HG02763 (cell line): ENCODE results near the gene LINGO1.

Experiments
- ATAC-seq: cut with Tn5 transposase; IDR thresholded peaks from one replicate; pipeline ENCODE4 v1.9.1; 2021; ENCODE audit warnings: mild to moderate bottlenecking, moderate library complexity; ENCODE audit not compliant: unreplicated experiment

Gene LINGO1, protein sequence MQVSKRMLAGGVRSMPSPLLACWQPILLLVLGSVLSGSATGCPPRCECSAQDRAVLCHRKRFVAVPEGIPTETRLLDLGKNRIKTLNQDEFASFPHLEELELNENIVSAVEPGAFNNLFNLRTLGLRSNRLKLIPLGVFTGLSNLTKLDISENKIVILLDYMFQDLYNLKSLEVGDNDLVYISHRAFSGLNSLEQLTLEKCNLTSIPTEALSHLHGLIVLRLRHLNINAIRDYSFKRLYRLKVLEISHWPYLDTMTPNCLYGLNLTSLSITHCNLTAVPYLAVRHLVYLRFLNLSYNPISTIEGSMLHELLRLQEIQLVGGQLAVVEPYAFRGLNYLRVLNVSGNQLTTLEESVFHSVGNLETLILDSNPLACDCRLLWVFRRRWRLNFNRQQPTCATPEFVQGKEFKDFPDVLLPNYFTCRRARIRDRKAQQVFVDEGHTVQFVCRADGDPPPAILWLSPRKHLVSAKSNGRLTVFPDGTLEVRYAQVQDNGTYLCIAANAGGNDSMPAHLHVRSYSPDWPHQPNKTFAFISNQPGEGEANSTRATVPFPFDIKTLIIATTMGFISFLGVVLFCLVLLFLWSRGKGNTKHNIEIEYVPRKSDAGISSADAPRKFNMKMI

DNA sequence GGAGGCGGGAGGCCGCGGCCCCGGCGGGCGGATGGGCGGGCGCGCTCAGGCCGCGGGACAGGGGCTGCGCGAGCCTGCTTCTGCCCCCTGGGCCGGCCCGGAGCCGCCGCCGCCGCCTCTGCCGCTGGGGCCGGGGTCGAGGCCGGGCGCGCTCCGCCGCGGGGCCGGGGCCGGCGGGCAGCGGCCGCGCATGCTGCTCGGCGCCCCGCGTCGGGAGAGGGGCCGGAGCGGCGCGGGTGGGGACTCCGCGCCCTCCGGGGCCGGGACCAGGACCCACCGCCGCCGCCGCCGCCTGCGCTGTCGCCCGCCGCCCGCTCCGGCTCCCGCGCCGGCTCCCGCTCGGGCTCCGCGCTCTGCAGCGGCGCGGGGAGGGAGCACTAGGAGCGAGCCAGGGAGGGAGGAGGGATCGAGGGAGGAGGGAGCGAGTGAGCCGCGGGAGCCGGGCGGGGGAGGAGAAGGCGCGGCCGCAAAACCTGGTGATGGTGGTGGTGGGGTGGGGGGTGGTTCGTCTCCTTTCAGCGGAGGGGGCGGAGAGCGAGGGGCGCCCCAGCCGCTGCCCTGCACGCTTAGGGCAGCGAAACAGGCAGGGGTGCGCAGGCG lies at the start of gene LINGO1:
LINGO1 (minus strand) TSS at position 379 of the 600 bp plus-strand sequence. CDS start 597 bp downstream, outside the sequence.
- no peak for ATAC-seq

DNA sequence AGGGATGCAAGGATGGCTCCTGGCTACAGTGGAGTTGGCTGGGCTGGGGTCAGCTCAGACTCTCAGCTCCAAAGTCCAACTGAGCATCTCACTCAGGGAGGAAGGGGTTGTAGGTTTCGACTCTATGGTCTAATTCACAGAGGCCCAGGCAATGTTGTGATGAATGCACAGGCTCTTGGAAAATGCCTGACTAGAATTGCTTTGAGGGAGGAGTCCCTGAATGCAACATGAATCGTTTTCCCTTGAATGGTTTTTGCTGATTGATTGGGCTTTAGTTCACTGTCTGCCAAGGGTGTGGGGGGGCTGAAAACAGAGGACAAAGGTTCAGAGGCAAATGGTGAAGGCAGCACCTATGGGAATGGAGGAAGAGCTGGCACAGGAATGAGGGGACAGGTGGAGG lies 48.6 kb upstream of the LINGO1 start:
- ATAC-seq, result no peak

DNA sequence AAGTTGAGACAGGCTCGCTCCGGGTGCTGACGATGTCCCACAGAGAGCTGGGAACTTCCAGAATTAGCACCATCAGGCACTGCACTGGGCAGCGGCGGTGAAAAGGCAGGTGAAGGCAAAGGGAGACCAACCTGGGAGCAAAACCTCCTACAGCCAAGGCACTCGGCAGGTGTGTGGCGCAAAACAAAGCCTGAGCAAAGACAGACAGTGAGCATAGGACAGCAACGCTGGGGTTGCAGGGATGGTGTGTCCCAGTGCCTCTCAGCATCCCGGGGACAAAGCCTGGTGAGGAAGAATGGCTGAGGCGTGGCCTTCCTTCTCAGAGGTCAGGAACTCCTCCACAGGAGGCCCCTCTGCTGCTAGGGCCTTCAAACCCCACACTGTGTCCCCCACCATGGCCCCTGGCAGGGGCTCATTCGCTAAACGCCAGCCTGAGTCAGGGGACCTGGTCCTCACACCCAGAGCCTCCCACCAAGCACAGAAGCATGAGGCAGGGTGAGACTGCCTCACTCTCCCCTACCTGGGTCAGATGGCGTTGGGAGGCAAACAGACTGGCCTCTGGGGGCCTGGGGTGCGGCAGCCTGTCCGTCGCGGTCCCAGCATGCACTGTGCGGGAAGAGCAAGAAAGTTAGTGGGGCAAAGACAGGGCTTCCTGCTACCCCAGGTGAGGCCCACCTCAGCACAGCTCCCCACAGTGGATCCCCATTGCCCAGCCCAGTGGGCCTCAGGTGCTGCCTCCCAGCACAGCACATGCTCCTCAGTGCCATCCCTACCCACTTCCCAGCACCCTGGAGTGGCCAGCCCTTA lies 44.1 kb upstream of the LINGO1 start:
- ATAC-seq, result no peak

DNA sequence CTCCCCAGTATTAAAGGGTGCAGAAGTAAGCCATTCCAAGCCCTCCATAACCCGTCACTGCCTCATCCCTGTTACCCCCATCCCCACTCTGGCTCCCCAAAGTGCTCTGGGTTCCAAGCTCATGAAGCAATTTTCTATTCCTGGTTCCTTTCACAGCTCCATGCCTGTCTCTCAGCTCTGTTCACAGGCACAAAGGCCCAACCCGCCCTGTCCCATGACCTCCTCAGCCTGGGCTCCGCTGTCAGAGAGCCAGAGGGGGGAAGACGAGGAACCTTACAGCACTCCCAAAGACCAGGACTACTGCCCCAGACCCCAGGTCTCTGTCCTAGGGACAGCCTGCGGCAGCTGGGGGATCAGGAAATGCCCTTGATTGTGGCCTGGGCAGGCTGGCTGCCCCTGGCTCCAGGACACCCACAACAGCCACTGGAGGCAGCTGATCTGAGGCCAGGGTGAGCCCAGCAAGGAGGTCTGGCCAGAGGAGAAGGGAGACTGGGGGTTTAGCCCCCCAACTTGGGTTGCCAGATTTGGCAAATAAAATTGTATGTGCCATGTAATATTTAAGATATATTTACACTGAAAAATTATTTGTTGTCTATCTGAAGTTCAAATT lies 43.2 kb upstream of the LINGO1 start:
- no peak for ATAC-seq

DNA sequence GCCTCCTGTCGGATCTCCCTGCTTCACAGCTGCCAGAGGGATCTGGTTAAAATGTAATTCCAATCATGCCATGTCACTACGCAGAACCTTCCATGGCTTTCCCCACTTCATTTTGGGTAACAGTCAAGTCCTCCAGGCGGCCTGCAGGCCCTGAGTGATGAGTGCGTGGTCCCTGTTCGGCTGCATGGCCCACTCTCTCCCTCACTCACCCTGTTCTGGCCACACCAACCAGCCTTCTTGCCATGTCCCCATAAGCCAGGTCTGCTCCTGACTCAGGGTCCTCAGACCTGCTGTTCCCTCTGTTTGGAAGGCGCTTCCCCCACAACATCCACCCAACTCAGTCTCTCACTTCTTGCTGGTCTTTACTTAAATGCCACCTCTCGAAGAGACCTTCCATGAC lies 41.6 kb upstream of the LINGO1 start:
- no peak for ATAC-seq

DNA sequence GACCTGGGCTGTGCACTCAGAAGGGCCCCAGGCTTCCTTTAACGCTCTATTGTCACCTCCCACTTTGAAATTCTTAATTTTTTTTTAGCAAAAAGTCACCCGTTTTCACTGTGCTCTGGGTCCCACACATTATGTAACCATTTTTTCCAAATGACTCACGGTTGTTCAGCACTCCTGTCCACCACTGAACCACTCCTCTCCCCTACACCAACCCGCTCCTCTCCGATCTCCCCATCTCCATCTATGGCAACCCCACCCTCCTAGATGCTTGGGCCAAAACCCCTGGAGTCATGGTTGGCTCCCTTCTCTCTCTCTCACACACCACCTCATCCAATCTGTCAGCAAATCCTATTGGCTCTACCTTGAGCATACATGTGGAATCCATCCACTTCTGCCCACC lies 41.2 kb upstream of the LINGO1 start:
- ATAC-seq, result no peak

DNA sequence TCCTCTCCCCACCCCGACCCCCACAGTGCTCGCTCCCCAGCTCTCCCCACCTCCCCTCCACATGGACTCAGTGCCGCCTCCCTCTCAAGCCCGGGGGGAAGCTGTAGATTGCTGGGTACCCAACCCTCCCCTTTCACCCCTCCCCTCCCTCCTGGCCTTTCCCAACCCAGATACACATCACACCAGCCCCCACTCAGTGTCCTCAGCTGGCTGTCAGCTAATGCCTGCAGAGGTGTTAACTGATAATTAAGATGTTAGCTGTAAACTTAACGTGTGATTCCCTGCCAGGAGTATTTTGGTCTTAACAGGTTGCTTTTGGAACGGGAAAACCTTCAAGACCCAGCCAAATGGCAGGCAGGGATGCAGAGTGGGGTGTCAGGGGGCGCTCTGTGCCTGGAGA lies 39.4 kb upstream of the LINGO1 start:
- no peak for ATAC-seq

DNA sequence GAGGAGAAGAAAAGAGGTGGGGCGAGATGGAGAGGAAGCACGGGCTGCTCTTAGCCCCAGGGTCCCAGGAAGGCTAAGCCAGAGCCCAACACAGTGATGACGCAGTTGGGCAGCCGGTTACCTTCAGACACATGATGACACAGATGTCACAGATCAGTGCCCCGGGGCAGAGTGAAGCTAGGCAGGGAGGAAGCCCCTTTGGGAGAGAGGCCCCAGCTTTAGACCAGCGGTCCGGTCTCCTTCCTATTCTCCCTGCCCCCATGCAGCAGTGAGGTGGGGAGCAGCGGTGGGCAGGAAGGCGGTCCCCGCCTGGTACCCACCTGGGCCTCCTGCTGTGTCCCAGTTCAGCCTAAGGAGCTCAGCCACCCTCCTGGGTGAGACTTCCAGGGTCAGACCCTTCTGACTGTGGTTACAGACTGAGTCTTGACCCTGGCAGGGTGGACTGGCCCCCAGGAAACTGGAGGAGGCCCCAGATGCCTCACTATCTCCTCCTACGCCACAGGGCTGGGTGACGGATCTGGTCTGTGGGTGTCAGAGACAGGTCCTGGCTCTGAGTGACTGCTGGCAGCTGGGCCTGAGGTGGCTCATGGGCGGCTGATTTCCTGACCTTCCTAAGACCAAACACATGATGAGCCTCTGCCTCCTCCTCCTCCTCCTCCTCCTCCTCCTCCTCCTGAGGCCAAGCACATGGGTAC lies 38.8 kb upstream of the LINGO1 start:
- no peak for ATAC-seq

DNA sequence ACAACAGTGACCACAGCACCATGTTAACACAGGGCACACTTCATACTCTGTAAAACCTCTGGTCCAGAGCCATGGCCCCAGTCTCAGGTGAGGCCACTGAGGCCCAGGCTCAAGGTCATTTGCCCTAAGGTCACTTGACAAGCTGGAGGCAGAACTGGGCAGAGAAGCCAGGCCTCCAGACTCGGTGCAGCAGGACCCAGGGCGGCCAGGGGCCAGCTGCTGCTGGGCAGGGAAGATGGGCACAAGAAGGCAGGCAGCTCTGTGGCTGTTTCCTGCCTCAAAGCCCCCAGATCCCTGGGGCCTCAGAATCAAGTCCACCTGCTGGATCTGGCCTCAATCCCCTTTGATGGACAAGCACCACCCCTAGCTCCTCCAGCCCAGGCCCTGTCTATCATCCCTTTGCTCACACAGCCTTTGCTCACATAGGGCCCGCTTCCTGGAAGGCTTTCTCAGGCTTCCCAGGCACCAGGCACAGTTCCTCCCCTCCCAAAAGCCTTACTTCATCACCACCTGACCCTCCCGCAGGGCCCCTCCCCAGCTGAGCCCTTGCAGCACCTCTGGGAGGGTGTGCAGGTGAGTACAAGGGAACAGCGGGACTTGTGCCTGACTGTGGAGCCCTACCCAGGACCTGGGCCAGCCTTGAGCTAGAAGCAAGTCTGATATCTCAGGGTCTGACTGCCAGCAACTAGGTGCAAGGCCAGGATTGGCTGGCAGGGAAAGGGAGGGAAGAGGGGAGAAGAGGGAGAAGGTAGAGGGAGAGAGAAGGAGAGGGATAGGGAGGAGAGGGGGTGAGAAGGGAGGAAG lies 38.0 kb upstream of the LINGO1 start:
- no peak for ATAC-seq

DNA sequence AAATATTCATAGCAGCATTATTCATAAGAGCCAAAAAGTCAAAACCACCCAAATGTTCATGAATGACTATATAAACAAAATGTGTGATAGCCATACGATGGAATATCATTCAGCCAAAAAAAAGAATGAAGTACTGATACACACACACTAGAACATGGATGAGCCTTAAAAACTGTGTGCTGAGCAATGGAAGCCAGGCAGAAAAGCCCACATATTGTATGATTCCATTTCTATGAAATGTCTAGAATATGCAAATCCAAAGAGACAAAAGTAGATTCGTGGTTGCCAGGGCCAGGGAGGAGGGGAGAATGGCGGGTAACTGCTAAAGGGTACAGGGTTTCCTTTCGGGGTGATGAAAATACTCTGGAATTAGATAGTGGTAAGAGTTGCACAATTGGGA lies 37.2 kb upstream of the LINGO1 start:
- ATAC-seq, result no peak

DNA sequence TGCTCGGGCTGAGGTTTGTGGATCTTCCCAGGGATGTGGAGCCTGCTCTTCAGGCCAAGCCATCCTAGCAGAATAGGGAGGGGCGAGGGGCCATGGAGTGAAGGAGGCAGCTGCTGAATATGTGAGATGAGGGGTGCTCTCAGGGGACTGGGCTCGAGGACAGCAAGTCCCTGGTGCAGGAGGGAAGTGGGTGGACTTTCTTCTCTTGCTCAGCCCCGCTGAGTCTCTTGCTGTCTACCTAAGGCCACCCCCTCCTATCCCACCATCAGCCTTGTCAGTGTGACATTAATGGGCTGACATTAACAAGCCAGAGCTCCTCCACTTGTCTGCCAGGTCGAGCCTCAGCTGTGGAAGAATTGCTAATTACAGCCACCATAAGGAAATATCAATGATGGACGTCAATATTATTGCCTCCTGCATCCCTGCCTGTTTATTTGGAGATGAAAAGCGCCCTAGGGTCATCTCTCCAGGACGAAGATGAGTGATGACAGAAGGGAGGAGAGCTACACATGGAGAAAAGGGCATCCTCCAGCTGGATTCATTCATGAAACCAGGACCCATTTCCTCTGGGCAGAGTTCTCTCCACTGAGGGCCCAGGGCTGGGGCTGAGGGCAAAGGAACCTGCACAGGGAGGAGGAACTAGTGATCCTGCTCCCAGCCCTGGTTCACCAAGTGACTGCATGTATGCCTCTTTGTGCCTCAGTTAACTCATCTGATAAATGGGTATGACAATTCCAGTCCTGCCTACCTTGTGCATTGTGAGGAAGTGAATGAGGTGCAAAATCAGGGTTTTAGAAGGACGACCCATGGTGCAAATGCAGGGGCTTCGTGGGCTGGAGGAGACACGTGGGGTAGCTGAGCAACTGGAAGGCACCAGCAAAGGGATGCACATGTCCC lies 34.9 kb upstream of the LINGO1 start:
- ATAC-seq, result no peak

DNA sequence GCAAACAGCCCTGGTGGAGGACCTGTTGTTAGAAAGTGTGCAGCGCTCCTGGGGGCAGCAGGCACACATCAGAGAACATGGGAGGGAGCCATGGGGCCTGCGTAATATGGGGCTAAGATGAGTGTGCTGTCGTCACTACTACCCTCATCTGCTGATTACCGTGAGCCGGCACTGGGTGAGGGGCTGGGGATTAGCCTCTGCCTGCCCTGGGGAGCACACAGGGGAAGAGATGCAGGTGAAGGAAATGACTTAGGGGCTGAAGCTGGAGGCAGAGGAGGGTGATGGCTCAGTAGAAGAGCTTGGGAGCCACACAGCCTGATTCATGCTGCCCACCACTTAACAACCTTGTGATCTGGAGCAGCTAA lies 33.6 kb upstream of the LINGO1 start:
- no peak for ATAC-seq

DNA sequence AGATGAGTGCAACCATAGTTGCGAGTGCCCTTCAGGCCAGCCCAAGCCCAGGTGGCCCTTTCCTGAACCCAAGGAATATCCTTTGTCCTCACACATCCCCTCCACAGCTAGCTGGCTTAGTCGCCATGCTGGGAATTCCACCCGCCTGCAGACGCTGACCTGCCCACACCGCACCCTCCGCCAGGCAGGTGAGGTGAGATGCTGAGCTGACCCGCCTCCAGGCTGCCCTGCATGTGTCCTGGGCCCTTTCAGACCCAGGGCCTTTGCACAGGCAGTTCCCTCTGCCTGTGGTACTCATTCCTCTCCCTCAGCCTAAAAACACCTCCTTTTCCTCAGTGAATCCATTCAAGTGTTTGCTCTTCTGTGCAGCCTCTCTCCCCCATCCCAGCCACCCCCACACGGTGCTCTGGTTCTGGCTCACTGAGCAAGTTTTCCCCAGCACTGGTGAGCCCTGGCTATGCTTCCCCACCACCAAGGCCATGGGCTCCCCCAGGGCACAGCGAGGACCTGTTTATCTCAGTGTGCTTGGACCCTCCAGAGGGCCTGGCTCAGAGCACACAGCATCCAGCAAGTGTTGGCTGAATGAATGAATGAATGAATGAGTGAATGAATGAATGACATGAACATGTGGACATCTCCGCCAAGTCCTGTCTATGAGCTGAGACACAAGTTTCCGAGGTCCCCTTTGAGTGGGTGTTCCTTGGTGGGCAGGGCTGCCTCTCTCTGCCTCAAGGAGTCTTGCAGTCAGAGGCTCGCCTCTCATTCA lies 33.0 kb upstream of the LINGO1 start:
- ATAC-seq, result no peak

DNA sequence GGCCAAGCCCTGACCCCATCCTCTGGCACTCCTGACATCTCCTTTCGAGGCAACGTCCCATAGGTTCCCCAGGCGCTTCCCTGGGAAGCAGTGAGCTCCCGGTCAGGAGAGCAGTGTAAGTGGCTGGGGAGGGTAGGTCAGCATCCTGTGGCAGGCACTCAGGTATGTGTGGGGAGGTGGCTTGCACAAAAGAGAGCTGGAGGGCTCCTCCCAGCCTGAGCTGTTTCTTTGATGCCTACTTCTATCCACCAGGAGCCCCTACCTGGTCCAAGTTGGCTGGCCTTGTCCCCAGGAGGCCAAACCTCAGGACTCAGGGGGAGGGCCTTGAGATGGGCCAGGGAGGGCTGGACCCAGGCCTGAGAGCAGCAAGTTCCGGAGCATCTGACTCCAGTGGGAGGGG lies 31.7 kb upstream of the LINGO1 start:
- ATAC-seq, result no peak

DNA sequence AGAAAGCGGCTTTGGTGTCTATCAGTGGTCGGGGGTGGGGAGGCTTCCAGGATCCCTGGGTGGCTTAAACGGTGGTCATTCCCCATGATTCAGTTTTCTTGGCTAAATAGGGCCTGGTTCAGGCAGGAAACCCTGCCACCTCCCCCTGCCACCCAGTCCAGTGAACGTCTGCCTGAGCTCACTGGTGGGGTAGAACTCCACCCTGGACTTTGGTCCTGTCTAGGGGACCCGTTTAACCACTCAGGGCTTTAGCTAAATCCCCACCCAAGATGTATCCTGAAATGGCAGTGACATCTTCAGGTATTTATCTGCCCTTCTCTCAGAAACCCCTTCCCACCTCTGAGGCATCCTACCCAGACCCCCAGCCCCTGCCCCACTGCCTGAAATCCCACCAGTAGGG lies 30.5 kb upstream of the LINGO1 start:
- no peak for ATAC-seq

DNA sequence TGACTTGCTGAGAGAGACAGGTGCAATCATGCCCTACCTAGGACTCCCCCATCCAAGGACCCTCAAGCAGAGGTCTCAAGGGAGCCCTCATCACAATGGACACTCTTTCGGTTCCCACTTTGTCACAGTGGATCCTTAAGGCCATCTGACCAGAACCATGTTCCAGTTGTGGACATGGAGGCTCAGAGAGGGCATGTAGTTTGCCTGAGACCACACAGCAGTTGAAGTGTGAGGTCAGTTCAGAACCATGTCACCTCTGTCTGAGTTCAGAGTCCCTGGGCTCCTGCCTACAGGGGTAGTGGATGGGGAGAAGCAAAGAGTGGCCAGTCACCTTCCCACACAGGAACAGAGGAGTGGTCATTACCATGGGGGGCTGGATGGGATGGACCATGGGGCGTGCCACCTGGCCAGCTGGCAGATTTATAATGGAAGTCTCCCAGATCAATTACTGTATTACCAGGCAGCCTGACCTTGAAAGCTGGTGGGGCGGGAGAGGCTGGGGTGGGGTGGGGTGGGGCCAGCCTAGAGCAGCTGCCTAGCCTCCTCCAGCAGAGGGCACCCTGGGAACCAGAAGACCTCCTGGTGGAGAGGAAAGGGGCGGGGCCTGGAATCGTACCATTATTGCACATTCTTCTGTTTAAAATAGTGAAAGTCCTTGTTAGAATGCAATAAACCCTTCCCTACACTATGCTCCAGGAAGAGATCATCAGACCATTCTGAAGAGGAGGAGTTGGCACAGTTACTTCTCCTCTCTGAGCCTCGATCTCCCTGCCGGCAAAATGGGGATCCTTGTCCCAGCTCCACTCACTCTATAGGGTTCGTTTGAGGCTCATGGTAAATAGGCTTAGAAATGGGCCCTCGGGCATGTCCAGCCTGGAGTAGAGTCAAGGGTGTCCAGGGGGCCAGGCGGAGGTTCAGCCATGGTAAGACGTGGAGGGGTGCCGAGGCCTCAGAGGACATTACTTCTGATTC lies 26.9 kb upstream of the LINGO1 start:
- ATAC-seq, result no peak

DNA sequence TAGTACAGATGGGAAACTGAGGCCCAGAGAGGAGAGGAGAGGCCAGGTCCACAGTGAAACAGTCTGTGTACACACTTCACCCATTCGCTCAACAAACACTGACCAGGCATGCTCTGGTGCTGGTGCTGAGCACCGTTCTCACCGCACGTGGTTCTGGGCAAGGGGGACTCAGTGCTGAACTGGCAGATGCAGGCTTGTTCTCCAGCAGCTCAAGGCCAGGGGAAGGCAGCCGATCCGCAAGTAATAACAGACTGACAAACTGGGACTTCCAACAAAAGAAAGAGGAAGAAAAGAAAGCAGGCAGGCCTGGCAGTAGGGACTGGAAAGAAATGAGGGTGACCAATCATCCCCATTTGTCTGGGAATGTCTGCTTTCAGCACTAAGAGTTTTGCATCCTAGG lies 25.6 kb upstream of the LINGO1 start:
- no peak for ATAC-seq
